AG10803 (cell line): ENCODE measurements around the gene CLDN7.

Experiments used
- DNase-seq: peaks from one replicate; pipeline ENCODE4 v3.0.0; 2010; ENCODE audit warnings: low read depth
- H3K4me3 ChIP-seq: 2 replicates; pipeline ENCODE4 v1.5.1; 2011; ENCODE audit warnings: mild to moderate bottlenecking, low read length, control low read depth
- TF ChIP-seq, protein P1 (sequence below): conservative IDR thresholded peaks from 2 replicates; pipeline ENCODE4 v1.5.1; 2011; ENCODE audit warnings: mild to moderate bottlenecking, low read length, control low read depth, inconsistent platforms

Gene CLDN7, protein sequence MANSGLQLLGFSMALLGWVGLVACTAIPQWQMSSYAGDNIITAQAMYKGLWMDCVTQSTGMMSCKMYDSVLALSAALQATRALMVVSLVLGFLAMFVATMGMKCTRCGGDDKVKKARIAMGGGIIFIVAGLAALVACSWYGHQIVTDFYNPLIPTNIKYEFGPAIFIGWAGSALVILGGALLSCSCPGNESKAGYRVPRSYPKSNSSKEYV

DNA sequence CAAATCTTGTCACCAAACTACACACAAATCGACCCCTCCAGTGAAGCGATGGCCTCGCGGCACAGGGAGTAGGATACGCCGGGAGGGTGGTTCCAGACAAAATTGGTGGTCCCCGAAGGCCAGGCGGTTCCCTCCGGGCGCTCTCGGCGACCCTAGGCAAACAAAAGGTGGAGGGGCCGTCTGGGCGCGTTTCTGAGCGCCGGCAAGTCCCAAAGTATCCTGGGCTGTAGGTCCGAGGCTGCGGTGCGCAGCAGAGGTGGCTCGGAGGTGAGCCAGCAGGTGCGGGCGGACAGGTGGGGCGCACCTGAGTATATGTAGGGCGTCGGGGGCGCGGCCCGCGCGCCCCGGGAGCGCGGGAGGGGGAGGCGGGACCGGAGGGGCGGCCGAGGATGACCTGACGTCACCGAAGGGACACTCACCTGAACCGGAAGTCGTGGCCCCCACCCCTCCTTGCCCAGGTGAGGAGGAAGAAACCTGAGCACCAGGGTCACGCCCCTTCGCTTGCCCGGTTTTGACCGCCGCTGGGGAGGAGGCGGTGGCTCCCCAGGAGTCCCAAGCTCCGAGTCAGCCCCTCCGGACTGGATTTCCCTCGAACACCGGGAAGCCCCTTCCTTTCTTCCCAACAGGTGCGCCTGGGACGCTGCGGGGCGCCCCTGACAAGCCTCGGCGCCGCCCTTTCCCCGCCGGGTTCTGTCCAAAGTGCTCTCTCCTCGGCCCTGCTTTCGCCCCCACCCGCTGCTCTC, at the start of gene CLDN7:
Gene CLDN7, minus strand, starts transcription at position 287 of the 743 bp plus-strand sequence. CDS start 435 bp downstream, outside the sequence.
- TF ChIP-seq, protein P1, sequence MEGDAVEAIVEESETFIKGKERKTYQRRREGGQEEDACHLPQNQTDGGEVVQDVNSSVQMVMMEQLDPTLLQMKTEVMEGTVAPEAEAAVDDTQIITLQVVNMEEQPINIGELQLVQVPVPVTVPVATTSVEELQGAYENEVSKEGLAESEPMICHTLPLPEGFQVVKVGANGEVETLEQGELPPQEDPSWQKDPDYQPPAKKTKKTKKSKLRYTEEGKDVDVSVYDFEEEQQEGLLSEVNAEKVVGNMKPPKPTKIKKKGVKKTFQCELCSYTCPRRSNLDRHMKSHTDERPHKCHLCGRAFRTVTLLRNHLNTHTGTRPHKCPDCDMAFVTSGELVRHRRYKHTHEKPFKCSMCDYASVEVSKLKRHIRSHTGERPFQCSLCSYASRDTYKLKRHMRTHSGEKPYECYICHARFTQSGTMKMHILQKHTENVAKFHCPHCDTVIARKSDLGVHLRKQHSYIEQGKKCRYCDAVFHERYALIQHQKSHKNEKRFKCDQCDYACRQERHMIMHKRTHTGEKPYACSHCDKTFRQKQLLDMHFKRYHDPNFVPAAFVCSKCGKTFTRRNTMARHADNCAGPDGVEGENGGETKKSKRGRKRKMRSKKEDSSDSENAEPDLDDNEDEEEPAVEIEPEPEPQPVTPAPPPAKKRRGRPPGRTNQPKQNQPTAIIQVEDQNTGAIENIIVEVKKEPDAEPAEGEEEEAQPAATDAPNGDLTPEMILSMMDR, result no peak
- DNase-seq, result no peak
- peak within 1 kb of the TSS; percentile 47 for H3K4me3 ChIP-seq

DNA sequence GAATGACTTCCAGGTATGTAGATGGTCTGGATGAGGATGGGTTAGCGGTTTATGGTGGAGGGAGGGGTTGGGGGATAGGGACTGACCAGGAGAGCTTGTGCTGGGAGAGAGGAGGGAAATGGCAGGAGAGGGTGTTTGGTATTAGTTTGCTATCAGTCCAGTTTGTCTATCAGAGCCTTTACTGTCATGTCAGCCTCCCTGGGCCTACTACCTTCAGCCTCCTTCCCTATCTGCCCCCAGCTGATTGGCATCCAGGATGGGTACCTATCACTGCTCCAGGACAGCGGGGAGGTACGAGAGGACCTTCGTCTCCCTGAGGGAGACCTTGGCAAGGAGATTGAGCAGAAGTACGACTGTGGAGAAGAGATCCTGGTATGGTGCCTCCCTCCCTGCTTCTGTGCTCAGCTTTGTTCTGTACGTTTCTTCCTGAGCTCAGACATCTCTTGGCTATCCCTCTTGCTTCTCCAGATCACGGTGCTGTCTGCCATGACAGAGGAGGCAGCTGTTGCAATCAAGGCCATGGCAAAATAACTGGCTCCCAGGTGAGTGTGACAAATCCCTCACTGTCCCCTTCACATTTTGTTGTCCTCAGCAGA, 48.9 kb upstream of the CLDN7 start:
- no peak overlapping the region for H3K4me3 ChIP-seq
- TF ChIP-seq, protein P1, result no peak
- no peak for DNase-seq

DNA sequence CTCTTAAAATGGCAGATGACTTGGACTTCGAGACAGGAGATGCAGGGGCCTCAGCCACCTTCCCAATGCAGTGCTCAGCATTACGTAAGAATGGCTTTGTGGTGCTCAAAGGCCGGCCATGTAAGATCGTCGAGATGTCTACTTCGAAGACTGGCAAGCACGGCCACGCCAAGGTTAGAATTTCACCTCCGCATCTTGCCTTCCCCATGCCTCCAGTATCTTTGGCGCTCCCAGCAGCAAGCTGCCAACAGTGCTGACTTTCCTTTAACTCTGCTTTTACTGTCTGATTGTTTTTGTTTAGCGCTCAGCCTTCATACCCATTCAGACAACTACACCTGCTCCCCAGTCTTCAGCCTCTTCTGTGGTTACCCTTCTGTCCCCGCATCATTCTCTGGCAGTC, 47.4 kb upstream of the CLDN7 start:
- TF ChIP-seq, protein P1, result no peak
- peak overlapping the region; percentile 93 for H3K4me3 ChIP-seq
- no peak for DNase-seq

DNA sequence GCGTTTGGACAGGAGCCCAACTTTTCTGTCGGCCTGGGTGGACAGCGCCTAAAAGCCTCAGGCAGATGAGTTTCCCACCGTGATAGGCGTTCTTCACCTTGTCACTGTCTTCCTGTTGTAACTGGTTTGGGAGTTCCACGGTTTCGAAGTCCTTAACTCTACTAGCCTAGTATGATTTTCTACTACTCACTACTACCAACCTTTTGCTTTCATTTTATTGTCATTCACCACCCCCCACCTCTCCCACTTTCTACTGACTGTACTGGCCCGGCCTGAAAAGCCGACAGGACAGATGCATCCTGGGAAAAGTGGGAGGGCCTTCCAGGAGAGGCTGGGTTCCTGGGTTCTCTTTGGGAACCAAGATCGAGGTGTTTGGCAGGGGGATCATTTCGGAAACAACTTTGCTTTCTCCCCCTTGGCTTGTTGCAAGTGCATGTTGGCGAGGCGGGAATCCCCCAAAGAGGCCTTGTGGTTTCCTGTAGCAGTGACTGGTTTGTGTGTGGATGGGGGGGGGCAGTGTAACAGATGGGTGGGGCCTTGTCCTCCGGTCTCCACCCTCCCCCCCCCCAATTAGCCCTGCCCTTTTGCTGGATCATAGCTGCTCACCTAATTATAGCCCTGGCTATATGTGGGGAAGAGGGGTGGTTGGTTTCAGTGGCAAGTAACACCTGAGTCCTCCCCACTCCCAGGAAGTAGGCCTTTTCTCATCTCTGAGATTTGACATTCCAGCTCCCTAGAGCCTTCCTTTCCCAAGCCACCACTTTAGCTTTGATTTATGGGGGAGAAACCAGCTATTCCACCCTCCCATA, 46.6 kb upstream of the CLDN7 start:
- peak; percentile 77 for DNase-seq
- TF ChIP-seq, protein P1, result no peak
- peak overlapping the region; percentile 93 for H3K4me3 ChIP-seq

DNA sequence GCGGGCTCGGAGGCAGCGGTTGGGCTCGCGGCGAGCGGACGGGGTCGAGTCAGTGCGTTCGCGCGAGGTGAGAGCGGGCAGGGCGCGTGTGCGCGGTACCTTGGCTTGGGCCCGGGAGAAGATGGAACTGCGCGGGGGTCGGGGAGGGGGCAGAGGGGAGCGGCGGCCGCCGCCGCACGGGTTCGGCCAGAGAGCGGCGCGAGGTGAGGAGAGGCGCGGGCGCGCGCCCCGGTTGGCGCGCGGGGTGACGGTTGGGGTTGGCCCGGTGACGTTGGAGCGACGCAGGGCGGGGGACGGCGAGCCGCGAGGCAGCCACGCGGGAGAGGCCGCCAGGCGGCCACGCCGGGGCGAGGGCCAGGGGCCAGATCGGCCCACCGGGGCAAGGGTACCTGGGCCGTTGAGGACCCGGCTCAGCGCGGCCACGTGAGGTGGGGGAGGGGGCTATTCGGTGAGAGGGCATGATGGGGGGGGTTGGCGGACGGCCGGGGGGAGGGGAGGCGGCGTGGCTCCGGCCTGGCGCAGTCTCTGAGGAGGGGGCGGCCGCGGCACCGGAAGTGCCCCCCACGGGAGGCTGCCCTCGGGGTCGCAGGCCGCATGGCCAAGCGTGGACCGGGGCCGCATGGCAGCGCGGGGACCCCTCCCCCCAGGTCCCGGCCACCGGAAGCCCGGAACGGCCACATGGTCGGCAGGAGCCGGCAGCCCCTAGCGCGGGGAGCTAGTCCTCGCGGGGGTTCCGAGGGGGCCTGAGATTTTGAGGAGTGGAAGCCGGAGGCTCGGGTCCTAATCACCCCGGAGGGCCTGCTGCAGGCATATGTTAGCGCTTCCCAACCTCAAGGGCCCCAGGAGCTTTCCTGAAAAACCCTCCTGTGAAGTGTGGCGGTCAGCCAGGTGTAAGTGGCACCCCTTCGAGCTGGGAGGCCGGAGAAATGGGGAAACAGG, 45.7 kb upstream of the CLDN7 start:
- peak; percentile 39 for DNase-seq
- TF ChIP-seq, protein P1, result no peak

More for the DNA sequence above, 45.7 kb upstream of the CLDN7 start:
- H3K4me3 ChIP-seq, result peak overlapping the region; percentile 93
